Neural progenitor cell (in vitro differentiated cells): ENCODE results near the gene WFIKKN1. TPM values are rescaled to one million over a fixed set of nuclear protein-coding genes. Genes with fewer than 3 reads are reported as not detected.
A peak's percentile ranks its signal among the peaks of the same experiment; 100 is the strongest.

Source experiments
- DNase-seq: peaks from one replicate; pipeline ENCODE4 v3.0.0-alpha.2; 2016; ENCODE audit warnings: low spot score
- H2AFZ ChIP-seq: fragments of 200-600 bp; sonication (generic); replicated peaks from 2 replicates; pipeline ENCODE4 v1.6.1; 2016; ENCODE audit warnings: antibody characterized with exemption
- H3F3A ChIP-seq: fragments of 200-600 bp; sonication (generic); 2 replicates; pipeline ENCODE4 v1.6.1; 2016; ENCODE audit warnings: antibody characterized with exemption, low read depth
- H3K27ac ChIP-seq: fragments of 200-600 bp; sonication (generic); 2 replicates; pipeline ENCODE4 v1.5.1; 2016; ENCODE audit warnings: mild to moderate bottlenecking
- H3K27me3 ChIP-seq: fragments of 200-600 bp; sonication (generic); 2 replicates; pipeline ENCODE4 v1.6.1; 2016; ENCODE audit warnings: mild to moderate bottlenecking, moderate library complexity
- H3K36me3 ChIP-seq: fragments of 200-600 bp; sonication (generic); 2 replicates; pipeline ENCODE4 v1.5.1; 2016
- H3K4me1 ChIP-seq: fragments of 200-600 bp; sonication (generic); 2 replicates; pipeline ENCODE4 v1.6.1; 2016; ENCODE audit warnings: mixed run types
- H3K4me2 ChIP-seq: fragments of 200-600 bp; sonication (generic); 2 replicates; pipeline ENCODE4 v1.6.1; 2016
- H3K4me3 ChIP-seq: fragments of 200-600 bp; sonication (generic); 2 replicates; pipeline ENCODE4 v1.5.1; 2016
- H3K79me2 ChIP-seq: fragments of 200-600 bp; sonication (generic); 2 replicates; pipeline ENCODE4 v1.6.1; 2016; ENCODE audit warnings: low read depth
- H3K9ac ChIP-seq: fragments of 200-600 bp; sonication (generic); 2 replicates; pipeline ENCODE4 v1.6.1; 2016
- H3K9me3 ChIP-seq: fragments of 200-600 bp; sonication (generic); 2 replicates; pipeline ENCODE4 v1.5.1; 2016; ENCODE audit warnings: low read depth
- H4K20me1 ChIP-seq: fragments of 200-600 bp; sonication (generic); 2 replicates; pipeline ENCODE4 v1.6.1; 2016; ENCODE audit warnings: low read depth
- H3K27ac Mint-ChIP-seq: 3 replicates; pipeline ENCODE4 v1.8.0; 2021; ENCODE audit warnings: mixed read lengths
- H3K27me3 Mint-ChIP-seq: 2 replicates; pipeline ENCODE4 v1.8.0; 2022; ENCODE audit warnings: low read depth, mild to moderate bottlenecking, inconsistent platforms, moderate library complexity, mixed read lengths; ENCODE audit not compliant: insufficient read depth
- H3K36me3 Mint-ChIP-seq: 3 replicates; pipeline ENCODE4 v1.8.0; 2021; ENCODE audit warnings: mixed read lengths
- H3K4me1 Mint-ChIP-seq: 3 replicates; pipeline ENCODE4 v1.8.0; 2021; ENCODE audit warnings: mixed read lengths
- H3K4me3 Mint-ChIP-seq: 3 replicates; pipeline ENCODE4 v1.8.0; 2021; ENCODE audit warnings: mild to moderate bottlenecking, moderate library complexity, mixed read lengths
- H3K9me3 Mint-ChIP-seq: 3 replicates; pipeline ENCODE4 v1.8.0; 2020; ENCODE audit warnings: mixed read lengths
- EZH2 ChIP-seq: fragments of 200-600 bp; sonication (generic); IDR thresholded peaks from 2 replicates; pipeline ENCODE4 v1.6.1; 2017; ENCODE audit warnings: antibody characterized with exemption, mild to moderate bottlenecking, moderate library complexity
- EZH2phosphoT487 ChIP-seq: fragments of 200-600 bp; sonication (generic); IDR thresholded peaks from 2 replicates; pipeline ENCODE4 v1.6.1; 2017; ENCODE audit warnings: antibody characterized with exemption
- total RNA-seq: library from RNA; depleted of rRNA; stranded (reverse); fragments of >200 nt; gene quantifications from 2 replicates; pipeline ENCODE4 v1.2.3, GENCODE V29; 2015; ENCODE audit warnings: low replicate concordance
- TF ChIP-seq, protein P1 (sequence below): fragments of 200-600 bp; sonication (generic); IDR thresholded peaks from 2 replicates; pipeline ENCODE4 v1.5.1; 2017; ENCODE audit warnings: antibody characterized with exemption, mild to moderate bottlenecking

WFIKKN1 gene
- total RNA-seq, 1 donor from 2014 or later = 5.9 TPM

GRCh38 chr16:651844-652243, 21.1 kb downstream of the WFIKKN1 start:
- peaks cover 9% of the 10 kb centered on the region for H3F3A ChIP-seq
- no peaks in the 10 kb centered on the region for H3K9me3 ChIP-seq
- Mint-ChIP-seq H3K4me3 (peak overlapping the region; percentile 27), H3K27ac (no peak overlapping the region), H3K9me3 (no peaks in the 10 kb centered on the region), H3K4me1 (peaks cover 3% of the 10 kb centered on the region), H3K36me3 (no peaks in the 10 kb centered on the region), H3K27me3 (no peaks in the 10 kb centered on the region)
- no peak overlapping the region for H3K4me2 ChIP-seq
- TF ChIP-seq EZH2phosphoT487 = no peak
- no peak for TF ChIP-seq EZH2
- TF ChIP-seq, protein P1, sequence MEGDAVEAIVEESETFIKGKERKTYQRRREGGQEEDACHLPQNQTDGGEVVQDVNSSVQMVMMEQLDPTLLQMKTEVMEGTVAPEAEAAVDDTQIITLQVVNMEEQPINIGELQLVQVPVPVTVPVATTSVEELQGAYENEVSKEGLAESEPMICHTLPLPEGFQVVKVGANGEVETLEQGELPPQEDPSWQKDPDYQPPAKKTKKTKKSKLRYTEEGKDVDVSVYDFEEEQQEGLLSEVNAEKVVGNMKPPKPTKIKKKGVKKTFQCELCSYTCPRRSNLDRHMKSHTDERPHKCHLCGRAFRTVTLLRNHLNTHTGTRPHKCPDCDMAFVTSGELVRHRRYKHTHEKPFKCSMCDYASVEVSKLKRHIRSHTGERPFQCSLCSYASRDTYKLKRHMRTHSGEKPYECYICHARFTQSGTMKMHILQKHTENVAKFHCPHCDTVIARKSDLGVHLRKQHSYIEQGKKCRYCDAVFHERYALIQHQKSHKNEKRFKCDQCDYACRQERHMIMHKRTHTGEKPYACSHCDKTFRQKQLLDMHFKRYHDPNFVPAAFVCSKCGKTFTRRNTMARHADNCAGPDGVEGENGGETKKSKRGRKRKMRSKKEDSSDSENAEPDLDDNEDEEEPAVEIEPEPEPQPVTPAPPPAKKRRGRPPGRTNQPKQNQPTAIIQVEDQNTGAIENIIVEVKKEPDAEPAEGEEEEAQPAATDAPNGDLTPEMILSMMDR = no peak
- H3K4me1 ChIP-seq = peaks cover 5% of the 10 kb centered on the region
- H3K27ac ChIP-seq = no peak overlapping the region
- H3K36me3 ChIP-seq = no peaks in the 10 kb centered on the region
- H3K4me3 ChIP-seq = no peak overlapping the region
- no peak overlapping the region for H3K9ac ChIP-seq
- peaks cover 8% of the 10 kb centered on the region for H4K20me1 ChIP-seq
- no peaks in the 10 kb centered on the region for H3K27me3 ChIP-seq
- DNase-seq = no peak
- no peaks in the 10 kb centered on the region for H3K79me2 ChIP-seq
- no peak overlapping the region for H2AFZ ChIP-seq

DNA sequence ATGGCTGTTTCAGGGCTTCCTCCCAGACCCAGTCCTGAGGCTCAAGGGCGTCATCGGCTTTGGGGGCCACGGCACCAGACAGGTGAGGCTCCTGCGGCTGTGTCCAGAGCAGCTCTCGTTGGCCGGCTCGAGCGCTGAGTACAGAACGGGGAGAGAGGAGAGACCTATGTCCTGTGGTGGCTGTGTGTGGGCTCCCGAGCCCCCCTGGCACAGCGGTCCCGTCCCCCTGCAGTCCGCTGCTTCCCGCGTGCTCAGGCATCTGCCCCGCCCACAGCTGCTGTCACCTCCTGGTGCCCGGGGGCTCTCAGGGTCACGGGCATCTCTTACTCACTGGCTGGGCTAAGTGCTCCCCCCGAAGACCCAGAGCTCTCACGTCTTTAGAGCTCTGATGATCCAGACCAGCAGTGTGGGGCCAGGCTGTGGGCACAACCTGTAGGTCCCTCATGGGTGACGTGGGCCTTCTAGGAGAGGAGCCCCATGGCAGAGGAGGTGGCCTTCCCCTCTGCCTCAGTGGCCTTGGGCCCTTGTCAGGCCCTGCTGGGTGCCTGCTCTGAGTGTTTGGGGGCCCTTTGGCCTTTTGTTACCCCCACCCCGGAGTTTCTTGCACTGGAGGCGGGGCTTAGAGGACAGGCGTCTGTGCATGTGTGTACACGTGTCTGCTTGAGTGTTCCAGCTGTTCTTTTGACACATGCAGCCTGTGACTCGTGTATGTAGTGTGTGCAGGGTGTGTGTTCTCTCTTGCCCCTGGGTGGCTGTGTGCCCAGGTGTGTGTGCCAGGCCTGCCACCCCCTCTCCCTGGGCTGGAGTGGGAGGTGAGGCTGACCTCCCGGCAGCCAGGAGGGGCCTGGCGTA, 21.9 kb downstream of the WFIKKN1 start:
- Histone ChIP-seq H3F3A (peaks cover 9% of the 10 kb centered on the region), H2AFZ (no peak overlapping the region), H3K4me2 (no peak overlapping the region), H3K9ac (no peak overlapping the region), H3K79me2 (no peaks in the 10 kb centered on the region), H4K20me1 (peaks cover 5% of the 10 kb centered on the region), H3K4me3 (no peak overlapping the region), H3K9me3 (no peaks in the 10 kb centered on the region), H3K27me3 (no peaks in the 10 kb centered on the region), H3K27ac (no peak overlapping the region), H3K36me3 (no peaks in the 10 kb centered on the region), H3K4me1 (peaks cover 5% of the 10 kb centered on the region)
- Mint-ChIP-seq H3K27ac (no peak overlapping the region), H3K9me3 (no peaks in the 10 kb centered on the region), H3K36me3 (no peaks in the 10 kb centered on the region), H3K27me3 (no peaks in the 10 kb centered on the region), H3K4me3 (peak overlapping the region; percentile 35), H3K4me1 (peaks cover 3% of the 10 kb centered on the region)
- no peak for TF ChIP-seq EZH2phosphoT487
- DNase-seq = no peak

DNA sequence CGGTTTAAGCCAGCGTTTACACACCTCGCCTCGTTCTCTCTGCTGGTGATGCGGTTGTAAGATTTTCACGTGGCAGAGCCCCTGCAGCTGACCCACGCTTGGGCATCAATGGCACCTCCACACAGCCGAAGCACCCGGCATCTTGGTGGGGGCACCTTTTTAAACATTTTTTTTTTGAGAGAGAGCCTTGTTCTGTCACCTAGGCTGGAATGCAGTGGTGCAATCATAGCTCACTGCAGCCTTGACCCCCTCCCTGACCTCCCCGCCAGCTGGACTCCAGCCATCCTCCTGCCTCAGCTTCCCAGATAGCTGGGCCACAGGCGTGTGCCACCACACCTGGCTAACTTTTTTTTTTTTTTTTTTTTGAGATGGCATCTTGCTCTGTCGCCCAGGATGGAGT, 23.2 kb downstream of the WFIKKN1 start:
- Histone ChIP-seq H3K36me3 (no peaks in the 10 kb centered on the region), H3K4me3 (no peak overlapping the region), H3K27ac (no peak overlapping the region), H3F3A (no peaks in the 10 kb centered on the region), H3K27me3 (no peaks in the 10 kb centered on the region), H3K4me1 (no peaks in the 10 kb centered on the region), H3K9me3 (no peaks in the 10 kb centered on the region), H3K79me2 (no peaks in the 10 kb centered on the region), H3K9ac (no peak overlapping the region), H3K4me2 (no peak overlapping the region), H2AFZ (no peak overlapping the region), H4K20me1 (peaks cover 3% of the 10 kb centered on the region)
- TF ChIP-seq, protein P1 = no peak
- TF ChIP-seq EZH2phosphoT487 (no peak), EZH2 (no peak)
- Mint-ChIP-seq H3K27me3 (no peaks in the 10 kb centered on the region), H3K9me3 (no peaks in the 10 kb centered on the region), H3K4me3 (no peak overlapping the region), H3K27ac (no peak overlapping the region), H3K4me1 (peaks cover 3% of the 10 kb centered on the region), H3K36me3 (no peaks in the 10 kb centered on the region)
- no peak for DNase-seq

- TF ChIP-seq EZH2 (no peak), EZH2phosphoT487 (no peak)
- TF ChIP-seq, protein P1 = no peak
- H3K27ac Mint-ChIP-seq = no peak overlapping the region
- Histone ChIP-seq H3K79me2 (no peaks in the 10 kb centered on the region), H3K4me3 (no peak overlapping the region), H3K36me3 (no peaks in the 10 kb centered on the region), H3K9me3 (no peaks in the 10 kb centered on the region), H3F3A (peaks cover 3% of the 10 kb centered on the region), H3K27ac (no peak overlapping the region), H3K27me3 (no peaks in the 10 kb centered on the region), H3K9ac (no peak overlapping the region), H3K4me1 (peaks cover 3% of the 10 kb centered on the region), H4K20me1 (peaks cover 5% of the 10 kb centered on the region), H2AFZ (no peak overlapping the region), H3K4me2 (no peak overlapping the region)
- no peaks in the 10 kb centered on the region for H3K27me3 Mint-ChIP-seq
- peaks cover 4% of the 10 kb centered on the region for H3K4me1 Mint-ChIP-seq
- DNase-seq = no peak
- no peak overlapping the region for H3K4me3 Mint-ChIP-seq
- no peaks in the 10 kb centered on the region for H3K9me3 Mint-ChIP-seq
- peaks cover under 1% of the 10 kb centered on the region for H3K36me3 Mint-ChIP-seq
Measured at GRCh38 chr16:657487-657886, 26.7 kb downstream of the WFIKKN1 start.
